ENCODE measurements around the gene SLC30A9.

The SLC30A9 gene

DNA sequence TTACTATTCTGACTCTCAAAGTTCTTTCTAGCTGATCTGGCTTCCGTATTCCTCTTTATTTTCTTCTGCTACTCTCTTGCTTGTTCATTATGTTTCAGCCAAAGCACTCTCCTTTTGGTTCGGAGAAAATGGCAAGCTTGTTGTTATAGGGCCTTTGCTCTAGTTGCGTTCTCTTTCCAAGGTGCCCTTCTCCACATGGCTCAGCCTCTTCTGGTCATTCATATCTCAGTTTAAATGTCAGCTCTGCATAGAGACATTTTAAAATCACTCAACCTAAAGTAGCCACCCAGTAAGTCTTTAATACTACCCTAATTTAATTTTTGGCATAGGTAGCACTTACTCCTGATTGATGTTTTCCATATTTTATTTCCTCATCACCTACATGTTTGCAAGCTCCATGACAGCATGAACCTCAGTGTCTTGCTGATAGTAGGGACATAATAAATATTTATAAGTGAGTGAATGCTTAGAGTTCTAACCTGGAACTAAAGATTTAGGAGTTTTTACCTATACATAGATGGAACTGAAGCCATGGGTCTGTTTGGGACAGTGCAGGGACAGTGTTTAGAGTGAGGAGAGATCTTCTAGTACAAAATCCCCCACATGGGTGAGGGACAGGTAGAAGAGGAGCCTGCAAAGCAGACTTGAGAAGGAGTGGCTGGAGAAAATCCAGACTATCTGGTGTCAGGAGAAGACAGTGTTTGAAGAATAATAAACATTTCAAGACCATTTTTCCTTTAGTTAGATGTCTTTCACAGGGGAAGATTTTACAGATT, 17.9 kb downstream of the SLC30A9 start:
- no peak for DNase-seq

DNA sequence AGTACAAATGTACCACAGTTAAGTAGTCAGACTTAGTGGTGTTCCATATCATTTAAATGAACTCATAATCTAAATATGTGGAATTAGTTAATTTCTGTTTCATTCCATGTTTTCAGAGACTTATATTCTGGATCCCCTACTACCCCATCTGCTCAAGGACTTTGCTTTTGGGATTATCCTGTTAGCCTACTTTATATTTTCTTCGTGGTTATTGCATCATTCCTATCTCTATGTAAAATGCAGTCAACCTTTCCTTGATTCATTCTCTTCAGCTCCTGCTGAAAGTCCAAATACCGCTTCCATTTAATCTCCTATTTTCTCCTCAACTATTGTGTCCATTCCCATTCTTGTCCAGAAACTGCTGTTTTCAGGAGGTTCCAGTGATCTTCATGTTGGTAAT, 25.1 kb downstream of the SLC30A9 start:
- DNase-seq: no peak

DNA sequence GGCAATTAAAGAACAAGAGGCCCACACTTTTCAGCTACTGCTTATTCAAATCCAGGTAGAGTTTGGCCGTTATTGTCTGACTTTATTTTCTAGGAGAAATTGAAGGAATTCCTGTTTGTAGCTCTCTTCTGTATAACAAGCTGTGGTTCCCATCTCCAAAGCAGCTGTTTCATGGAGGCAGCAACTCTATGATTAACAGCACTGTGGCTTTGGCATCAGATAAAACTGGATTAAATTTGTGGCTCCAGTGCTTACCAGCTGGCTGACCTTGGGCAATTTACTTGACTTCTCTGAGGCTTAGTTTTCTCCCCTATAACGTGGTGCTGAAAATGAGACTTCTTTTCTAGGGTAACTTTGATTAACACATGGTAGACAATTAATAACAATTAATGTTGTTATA, 28.1 kb downstream of the SLC30A9 start:
- DNase-seq: no peak

DNA sequence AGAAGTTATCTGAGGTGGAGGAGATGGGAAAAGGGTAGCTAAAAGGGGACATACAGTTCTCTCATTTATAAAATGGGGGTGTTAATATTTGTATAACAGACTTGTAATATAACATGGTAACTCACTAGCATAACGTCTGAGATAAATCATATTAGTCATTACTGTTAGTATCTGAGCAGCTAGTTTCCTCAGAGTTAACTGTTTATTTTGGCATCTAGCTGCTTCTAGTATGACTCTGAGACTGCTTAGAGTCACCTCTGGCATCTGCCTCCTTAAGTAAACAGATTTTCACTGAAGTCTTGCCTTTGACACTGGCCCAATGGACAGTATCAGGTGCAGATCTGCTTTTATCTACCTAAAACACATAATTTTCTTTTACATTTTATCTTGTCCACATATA, 58.1 kb downstream of the SLC30A9 start:
- no peak for DNase-seq

DNA sequence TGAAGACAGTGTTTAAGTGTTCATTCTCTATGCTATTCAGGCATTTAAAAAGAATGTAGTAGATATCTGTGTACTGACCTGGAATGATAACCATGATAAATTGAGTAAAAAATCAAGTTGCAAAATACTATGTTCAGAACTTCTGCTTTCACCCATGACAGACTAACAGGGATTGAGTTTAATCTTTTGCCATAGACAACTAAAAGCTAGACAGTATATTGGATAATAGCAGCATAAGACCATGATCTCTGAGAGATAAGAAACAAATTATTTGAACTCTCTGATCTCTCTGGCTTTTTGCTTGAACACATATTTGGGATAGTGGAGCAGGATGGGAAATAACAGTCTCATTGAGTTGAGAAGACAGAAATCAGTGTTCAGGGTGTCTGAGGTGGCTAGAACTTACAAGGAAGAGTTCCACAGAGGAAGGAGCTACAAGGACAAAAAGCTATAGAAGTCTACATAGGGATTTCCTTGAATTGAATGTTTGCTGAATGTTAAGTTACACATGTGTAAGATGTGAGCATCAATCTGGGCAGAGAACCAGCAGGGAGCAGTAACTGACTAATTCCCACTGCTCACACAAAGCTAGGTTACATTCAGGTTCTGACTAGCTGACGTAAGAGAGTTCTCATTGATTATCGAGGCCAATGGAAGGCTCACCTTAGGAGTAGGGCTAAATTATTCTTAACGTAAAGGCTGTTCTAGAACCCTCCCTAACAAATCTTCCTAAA, 60.4 kb downstream of the SLC30A9 start:
- DNase-seq: no peak

DNA sequence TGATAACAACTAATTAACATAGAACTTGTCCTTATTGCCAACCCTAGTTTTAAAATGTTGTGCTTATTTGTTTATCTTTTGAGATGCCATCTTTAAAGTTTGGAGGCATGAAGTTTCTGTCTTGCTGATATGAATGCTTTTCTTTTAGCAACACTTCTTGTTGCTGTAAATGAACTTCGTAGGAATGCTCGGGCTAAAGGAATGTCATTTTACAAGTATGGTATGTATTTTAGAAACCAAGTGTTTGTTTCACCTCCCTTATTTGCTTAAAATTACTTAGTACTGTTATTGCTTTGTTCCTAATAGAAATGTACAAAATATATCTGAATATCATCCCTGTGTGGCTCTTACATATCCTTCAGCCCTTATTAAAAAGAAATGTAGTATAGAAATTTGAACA, 76.1 kb downstream of the SLC30A9 start:
- DNase-seq: no peak

DNA sequence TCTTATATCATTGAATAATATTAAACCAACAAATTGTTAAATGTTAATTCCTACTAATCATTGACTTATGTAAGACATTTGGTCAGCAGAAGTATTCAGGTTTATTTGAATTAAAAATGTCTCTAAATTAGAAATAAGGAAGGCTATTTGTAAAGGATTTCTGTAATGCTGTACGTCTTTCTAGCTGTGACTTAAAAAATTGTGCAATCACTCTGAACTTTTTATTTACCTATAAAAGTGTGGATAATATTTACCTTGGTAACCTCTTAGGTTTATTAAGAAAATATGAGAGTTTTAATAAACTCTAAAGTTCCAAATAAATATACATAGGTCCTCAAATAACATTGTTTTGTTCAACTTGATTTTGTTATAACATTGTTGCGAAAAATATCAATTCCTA, 76.9 kb downstream of the SLC30A9 start:
- no peak for DNase-seq

DNA sequence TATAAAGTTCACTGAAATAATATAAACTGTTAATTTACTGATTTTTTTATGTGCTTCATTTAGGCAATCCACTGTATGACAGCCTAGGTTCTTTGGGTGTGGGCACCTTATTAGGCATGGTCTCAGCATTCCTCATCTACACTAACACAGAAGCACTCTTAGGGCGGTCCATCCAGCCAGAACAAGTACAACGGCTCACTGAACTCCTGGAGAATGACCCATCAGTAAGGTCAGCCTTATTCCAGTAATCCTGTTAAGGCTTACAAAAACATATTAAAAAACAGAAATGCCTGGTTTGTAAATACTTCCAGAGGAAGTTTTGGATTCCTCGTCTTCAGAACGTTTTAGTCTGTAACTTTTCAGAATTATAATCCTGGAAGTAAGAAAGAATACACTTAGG, 80.1 kb downstream of the SLC30A9 start:
- no peak for DNase-seq

DNA sequence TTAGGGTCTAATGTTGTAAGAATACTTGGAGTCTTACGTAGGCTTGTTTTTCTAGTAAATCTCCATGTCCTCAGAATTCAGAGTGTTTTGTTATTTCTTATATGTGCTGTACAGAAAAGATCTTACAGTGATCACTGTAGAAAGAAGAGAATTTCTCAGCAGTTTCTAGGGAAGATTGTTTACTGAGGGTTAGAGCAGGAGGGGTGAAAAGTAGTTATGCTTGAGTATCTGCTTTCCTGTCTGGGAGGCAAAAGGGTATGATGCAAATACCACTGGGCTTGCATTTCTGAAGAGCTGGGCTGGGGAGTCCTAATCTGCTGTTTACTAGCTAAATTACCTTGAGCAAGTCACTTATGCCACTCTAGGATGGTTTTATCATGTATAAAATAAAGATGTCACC, 84.0 kb downstream of the SLC30A9 start:
- no peak for DNase-seq

DNA sequence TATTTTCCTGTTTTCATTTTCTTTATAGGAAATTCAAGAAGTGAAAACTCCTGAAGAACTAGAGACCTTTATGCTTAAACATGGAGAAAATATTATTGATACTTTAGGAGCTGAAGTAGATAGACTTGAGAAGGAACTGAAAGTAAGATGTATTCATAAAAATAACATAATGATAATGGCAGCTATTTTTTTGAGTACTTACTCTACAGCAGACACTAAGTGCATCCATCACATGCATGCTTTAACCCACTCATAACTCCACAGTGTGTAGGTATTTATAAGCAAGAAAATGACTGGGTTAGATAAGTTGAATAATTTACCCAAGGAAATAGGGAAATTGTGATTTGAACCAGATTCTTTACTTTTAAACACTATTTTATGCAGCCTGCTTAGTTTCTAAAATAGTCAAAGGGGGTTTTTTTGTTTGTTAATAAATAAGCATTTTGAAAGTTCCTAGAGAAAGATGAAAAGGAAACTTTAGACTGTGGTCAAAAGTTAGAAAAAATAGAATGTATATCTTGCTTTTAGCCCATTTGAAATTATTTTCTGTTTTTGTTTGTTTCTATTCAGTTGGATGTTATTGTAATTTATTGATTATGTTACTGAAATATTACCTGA, 88.0 kb downstream of the SLC30A9 start:
- no peak for DNase-seq

DNA sequence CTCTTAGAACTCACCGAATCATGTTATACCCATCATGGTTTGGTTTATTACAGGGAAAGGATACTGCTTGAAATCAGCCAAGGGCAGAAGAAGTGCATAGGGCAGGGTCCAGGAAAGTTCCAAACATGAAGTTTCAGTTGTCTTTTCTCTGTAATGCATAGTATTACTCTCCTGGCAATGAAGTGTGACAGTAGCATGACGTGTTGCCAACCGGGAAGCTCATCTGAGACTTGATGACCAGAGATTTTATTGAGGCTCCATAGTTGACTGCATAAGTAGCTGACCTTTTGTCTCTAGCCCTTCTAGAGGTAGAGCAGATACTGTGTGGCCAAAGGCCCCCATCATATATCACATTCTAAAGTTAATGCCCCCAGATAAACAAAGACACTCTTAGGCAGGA, 90.0 kb downstream of the SLC30A9 start:
- DNase-seq: no peak

DNA sequence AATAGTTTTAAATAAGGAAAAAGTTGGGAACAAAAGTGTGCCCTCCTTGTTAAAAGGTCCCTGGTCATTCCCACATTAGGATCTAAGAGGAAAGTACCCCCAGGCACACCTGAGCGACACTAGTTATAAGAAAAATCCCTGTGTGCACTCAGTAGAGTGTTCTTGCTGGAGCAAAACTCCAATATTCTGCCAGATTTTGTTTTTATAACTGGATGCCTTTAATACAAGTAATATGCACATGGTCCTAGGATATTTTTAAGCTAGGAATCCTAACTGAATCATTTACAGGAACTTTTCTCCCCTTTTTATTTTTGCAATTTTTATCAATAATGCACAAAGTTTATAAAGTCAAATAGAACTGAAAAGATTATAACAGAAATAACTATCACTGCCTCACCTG, 93.5 kb downstream of the SLC30A9 start:
- DNase-seq: no peak

DNA sequence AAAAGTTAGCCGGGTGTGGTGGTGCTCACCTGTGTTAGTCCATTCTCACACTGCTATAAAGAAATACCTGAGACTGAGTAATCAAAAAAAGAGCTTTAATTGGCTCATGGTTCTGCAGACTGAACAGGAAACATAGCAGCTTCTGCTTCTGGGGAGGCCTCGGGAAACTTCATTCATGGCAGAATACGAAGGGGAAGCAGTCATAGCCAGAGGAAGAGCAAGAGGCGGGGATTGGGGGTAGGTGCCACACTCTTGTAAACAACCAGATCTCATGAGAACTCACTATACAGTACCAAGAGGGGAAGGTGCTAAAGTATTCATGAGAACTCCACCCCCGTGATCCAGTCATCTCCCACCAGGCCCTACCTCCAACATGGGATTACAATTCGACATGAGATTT, 98.1 kb downstream of the SLC30A9 start:
- no peak for DNase-seq

DNA sequence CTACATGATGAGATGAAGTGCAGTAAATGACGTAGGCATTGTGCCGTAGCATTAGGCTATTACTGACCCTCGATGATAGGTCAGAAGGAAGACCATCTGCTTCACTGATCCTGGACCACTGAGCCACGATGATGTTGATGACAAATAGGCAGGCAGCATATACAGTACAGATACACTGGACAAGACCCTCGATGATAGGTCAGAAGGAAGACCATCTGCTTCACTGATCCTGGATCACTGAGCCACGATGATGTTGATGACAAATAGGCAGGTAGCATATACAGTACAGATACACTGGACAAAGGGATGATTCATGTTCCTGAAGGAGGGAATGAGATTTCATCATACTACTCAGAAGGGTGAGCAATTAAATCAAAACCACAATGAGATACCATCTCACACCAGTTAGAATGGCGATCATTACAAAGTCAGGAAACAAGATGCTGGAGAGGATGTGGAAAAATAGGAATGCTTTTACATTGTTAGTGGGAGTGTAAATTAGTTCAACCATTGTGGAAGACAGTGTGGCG, 111.2 kb downstream of the SLC30A9 start:
- DNase-seq: no peak

DNA sequence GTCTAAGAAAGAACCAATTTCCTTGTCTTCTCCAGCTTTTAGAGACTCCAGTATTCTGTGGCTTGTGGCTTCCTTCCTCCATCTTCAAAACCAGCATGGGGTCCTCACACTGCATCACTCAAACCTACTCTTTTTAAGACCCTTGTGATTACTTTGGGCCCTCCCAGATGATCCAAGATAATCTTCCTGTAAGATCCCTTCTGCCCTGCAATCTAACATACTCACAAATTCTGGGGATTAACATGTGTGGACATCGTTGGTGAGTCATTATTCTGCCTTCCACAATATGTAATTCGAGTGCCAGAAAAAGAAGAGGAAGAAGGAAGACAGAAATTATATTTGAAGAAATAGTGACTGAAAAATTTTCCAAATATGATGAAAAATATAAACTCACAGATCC, 114.2 kb downstream of the SLC30A9 start:
- no peak for DNase-seq

DNA sequence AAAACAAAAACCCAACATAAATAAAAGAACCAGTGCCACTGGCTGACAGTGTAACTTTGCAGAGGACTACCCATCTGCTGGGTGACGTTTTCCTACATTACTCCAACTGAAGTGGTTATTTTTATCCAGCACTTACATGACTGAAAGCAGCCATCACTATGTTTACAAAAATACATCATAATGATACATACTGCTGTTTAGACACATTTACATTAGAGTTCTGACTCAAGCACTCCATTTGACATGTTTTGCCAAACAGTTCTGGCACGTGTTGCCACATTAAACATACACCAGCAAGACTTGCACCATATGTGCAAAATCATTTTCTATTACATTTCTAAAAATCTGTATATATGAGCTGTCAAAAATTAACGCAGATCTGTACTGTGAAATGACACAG, 122.5 kb downstream of the SLC30A9 start:
- no peak for DNase-seq

DNA sequence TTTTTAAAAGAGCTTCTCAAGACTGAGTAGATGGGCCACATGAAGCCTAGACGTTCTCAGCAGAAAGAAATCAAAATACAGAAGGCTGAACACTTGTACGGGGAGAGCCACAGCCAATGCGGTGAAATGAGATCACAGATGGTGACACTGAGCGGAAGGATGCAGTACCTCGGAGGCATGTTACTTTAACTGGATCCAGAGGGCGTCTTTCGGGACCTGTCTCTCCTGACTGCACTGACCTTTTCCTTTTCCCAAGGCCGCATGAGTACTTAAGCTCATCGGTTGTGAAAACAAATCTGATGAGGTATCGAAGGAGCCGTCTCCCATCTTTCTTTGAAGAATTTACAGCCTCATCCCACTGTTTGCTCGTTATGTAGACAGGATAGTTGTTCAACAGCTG, 129.6 kb downstream of the SLC30A9 start:
- DNase-seq: no peak

DNA sequence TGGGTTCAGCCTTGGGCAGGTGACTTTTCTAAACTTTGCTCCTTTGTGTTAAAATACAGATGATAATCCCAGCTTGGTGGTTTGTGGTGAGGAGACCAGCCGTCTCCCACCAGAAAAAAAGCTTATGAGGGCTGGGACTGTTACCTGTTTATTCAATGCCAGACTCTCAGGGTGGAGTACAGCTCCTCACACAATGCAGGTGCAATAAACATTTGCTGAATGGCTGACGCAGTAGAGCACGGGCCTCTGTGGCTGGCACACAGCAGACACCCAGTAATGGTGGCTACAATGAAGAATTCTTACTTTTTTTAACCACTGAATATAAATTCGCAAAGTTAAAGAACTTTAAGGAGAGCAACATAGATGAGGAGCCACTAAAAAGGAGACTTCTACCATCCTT, 131.9 kb downstream of the SLC30A9 start:
- DNase-seq: no peak

DNA sequence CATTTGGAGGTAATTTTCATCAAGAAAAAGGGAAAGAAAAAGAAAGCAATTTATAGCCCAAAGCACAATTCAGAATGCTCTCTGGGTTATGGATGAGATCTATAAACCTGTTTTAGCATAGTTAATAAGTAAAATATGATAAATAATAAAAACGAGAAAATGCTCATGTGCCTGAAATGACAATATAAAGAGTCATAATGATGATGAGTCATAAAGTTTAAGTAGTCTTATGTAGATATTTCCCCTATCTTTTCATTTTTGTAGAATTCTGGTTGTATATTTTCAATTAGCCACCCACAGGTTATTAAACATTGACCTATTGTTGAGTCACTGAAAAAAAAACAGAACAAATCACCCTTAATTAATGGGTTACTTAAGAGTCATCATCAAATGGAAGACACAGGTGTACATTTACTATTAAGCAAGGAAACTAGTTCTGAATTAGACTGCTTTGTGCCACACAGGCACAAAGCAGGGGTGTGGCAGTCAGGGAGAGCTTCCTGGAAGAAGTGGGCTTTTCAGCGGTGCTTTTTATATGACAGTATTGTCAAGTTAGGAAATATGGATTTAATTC, 132.8 kb downstream of the SLC30A9 start:
- DNase-seq: no peak

DNA sequence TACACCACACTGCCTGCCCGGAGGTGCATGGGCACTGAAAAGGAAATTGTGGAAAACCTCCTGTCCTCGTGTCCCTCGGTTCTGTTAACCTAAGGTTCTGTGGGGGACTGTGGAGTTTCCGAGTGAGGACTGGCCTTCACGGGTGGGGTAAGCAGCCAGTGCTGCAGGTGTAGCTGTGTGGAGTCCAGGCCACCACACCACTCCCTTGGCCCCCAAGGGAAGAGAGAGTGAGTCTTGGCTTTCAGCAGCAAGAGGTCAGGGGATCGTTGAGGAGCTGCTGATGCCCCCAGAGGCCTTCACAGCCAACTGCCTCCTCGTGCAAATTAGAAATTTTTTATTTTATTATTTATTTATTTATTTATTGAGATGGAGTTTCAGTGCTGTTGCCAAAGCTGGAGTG, 141.8 kb downstream of the SLC30A9 start:
- DNase-seq: no peak

DNA sequence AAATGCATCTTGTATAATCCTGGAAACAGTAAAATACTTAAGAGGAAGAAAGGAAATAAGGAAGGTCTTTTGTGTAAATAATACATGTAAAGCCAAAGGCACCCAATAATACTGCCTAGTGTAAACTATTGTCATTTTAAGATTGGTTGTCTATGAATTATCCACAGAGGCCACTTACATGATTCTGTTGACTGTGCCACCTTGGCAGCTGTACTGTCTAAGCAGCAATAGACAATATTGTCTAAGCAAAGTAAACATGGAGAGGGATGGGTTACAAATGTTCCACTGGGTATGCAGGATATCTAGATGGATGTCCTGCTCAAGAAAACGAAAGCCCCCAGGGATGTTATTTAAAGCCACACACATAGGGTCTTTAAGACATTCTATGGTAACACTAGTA, 142.7 kb downstream of the SLC30A9 start:
- no peak for DNase-seq

DNA sequence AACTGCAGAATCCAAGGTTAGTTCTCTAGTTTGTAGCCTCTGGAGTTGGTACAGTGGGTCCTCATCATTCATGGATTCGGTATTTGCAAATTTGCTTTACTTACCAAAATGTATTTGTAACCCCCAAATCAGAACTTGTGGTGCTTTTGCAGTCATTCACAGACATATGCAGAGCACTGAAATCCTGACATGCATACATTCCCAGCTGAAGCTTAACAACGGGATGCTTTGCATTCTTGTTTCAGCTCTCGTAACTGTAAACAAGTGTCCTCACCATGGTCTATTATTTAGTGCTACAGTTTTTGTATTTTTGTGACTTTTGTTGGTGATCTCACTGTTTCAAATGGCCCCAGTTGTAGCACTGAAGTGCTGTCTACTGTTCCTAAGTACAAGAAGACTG, 146.0 kb downstream of the SLC30A9 start:
- DNase-seq: no peak
